HG02885 (cell line): ENCODE results near the gene SRSF1.
"Not testable (repeated sequence)": the region's sequence is repeated elsewhere in the genome, so short reads cannot be mapped to it uniquely, and the experiment has no call there.

Experiments used
- ATAC-seq: cut with Tn5 transposase; IDR thresholded peaks from one replicate; pipeline ENCODE4 v1.9.1; 2021; ENCODE audit warnings: mild to moderate bottlenecking; ENCODE audit not compliant: unreplicated experiment, poor library complexity

SRSF1 gene

GRCh38 chr17:58006924-58007780 is at the start of gene SRSF1:
TSS of gene SRSF1 (minus strand) at chr17:58007246. CDS start at chr17:58007137, 109 bp downstream.
- peak; percentile 89 for ATAC-seq

- no peak for ATAC-seq
Measured at GRCh38 chr17:58056476-58056875, 49.4 kb upstream of the SRSF1 start.

DNA sequence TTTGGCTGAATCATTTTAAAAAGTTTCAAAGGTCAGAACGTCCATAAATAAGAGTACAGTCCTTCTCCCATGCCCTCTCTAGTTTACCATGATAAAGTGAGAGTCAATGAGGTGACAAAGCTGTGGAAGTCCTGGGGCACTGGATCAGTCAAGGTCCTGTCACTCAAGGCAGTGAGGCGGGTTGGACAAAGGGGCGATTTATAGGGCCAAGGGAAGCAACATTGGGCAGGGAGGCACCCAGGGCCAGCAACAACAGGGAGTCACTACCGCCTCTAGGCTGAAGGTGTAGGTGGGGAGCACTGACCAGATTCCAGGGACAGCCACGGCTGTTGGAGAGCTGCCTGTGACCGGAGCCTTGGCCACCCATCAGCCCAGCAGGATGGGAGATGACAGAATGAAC is 47.6 kb upstream of the SRSF1 start:
- ATAC-seq: no peak

GRCh38 chr17:58052945-58053715 is 46.1 kb upstream of the SRSF1 start:
- ATAC-seq: no peak

GRCh38 chr17:58052407-58052806 is 45.4 kb upstream of the SRSF1 start:
- ATAC-seq: no peak

GRCh38 chr17:58051468-58051867 is 44.4 kb upstream of the SRSF1 start:
- no peak for ATAC-seq

- ATAC-seq: no peak
Measured at GRCh38 chr17:58050966-58051365, 43.9 kb upstream of the SRSF1 start.

- ATAC-seq: no peak
Measured at GRCh38 chr17:58049533-58049932, 42.5 kb upstream of the SRSF1 start.

DNA sequence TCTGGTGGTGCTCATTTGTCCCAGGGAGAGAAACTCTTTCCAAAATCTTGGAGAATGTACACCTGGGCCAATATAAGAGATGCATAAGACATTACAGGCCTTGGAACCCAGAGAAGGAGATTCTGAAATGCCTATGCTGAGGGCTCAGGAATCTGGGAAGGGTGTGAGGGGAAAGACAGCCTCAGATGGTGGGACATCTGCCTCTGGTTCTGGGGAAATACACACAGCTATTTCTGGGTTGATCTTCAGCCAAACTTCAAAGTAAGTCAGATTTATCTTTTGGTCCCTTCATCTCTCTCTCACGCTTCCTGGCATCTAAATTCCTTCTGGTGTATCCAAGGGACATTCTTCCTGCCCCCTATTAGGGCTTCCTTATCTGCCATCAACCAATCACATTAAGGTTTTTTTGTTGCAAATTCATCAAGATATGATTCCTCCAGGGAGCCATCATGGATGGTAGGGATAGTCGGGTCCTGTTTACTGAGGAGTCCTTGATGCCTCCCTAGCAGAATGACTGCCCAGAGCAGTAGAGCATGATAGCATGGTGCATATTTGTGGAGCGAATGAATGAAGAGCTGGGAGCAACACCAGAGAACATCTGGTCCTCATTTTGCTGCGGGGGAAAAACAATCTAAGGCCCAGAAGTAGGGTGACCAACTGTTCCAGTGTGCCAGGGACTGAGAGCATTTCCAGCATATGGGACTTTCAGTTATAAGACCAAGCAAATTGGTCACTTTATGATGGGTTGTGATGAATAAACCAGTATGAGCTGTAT is 40.5 kb upstream of the SRSF1 start:
- ATAC-seq: no peak

GRCh38 chr17:58046239-58047094 is 39.4 kb upstream of the SRSF1 start:
- ATAC-seq: no peak

DNA sequence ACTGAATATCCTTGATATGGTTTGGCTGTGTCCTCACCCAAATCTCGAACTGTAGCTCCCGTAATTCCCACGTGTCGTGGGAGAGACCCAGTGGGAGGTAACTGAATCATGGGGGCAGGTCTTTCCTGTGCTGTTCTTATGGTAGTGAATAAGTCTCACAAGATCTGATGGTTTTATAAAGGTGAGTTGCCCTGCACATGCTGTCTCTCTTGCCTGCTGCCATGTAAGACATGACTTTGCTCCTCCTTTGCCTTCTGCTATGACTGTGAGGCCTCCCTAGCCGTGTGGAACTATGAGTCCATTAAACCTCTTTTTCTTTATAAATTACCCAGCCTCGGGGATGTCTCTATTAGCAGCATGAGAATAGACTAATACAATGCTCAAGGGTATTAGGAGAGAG is 37.2 kb upstream of the SRSF1 start:
- not testable (repeated sequence) for ATAC-seq

- no peak for ATAC-seq
Measured at GRCh38 chr17:58043221-58044181, 36.5 kb upstream of the SRSF1 start.

DNA sequence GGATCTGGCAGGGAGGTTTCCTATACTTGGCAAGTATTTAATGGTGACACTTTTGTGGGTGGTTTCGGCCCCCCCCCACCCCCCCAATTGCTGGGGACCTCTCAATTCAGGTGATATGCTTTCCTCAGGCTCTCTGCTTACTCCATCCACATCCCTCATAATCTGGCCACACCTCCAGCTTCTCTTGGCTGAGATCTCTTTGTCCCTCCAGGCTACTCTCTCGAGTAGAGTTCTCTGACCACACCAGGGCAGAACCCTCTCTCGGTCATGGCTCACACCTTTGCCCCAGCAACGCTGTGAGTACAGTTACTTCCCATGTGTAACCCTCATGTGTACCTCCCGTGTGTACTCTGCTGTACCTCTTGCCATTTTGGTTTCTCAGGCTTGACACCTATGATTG is 34.1 kb upstream of the SRSF1 start:
- no peak for ATAC-seq

DNA sequence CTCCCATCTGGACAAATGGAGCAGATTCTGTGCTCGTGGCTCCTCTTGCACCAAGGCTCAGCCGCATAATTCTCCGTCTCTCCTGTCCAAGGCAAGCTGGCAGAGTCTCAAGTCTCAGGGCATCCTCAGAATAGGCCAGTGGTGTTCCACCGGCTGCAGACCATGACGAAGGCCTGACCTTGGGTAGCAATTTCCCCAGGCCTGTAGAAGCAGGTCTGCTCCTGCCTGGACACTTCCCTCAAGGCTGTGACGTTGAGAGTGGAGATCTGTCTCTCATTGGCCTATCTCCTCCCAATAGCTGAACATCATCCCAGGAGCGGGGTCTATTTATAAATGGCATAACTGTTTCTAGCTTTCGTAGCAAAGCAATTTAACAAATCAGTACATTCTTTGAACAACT is 33.3 kb upstream of the SRSF1 start:
- ATAC-seq: no peak

GRCh38 chr17:58039975-58040374 is 32.9 kb upstream of the SRSF1 start:
- no peak for ATAC-seq

DNA sequence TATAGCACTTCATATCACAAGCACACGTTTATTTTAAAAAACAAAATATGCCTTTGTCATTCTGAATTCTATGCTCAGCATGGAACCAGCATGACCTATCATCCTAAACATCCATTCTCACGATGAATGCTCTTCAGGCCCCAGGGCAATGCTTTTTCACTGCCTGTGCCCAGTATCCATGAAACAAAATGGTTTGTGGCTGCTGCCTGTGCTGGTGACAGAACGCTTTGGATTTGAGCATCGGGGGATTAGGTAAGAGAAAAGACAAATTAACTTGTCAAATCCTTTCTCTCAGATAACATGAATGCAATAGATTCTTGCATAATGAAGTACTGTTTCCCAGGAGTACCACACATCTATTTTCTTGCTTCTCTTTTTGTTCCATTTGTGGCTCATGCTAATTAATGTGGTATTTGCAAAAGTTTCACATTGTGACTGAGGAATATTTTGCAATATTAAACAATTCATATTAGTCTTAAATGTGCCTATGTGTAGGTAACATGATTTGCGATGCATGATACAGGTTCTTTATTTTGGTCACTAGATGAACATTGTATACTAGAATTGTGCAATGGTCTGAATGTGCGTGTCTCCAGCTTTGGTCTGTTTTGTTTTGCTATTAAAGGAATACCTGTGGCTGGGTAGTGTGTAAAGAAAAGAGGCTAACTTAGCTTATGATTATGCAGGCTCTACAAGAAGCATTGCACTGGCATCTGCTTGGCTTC is 25.8 kb upstream of the SRSF1 start:
- ATAC-seq: no peak

DNA sequence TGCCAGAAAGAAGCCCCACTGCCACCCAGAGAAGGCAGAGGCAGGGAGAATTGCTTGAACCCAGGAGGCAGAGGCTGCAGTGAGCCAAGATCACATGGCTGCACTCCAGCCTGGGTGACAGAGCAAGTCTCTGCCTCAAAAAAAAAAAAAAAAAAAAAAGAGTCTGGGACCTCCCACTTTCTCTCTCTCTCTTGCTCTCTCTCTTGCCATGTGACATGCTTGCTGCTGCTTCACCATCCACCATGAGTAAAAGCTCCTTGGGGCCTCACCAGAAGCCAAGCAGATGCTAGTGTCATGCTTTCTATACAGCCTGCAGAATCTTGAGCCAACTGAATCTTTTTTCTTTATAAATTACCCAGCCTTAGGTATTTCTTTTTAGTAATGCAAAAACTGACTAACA is 21.5 kb upstream of the SRSF1 start:
- no peak for ATAC-seq

- no peak for ATAC-seq
Measured at GRCh38 chr17:58020401-58020800, 13.4 kb upstream of the SRSF1 start.
